Measurements from ENCODE around the gene HES1.
"Not testable (repeated sequence)": the region's sequence is repeated elsewhere in the genome, so short reads cannot be mapped to it uniquely, and the experiment has no call there.

The HES1 gene

GRCh38 chr3:194128919-194129295, 7.0 kb upstream of the HES1 start:
- not testable (repeated sequence) for DNase-seq

GRCh38 chr3:194129581-194130133, 6.3 kb upstream of the HES1 start:
- no peak for DNase-seq

GRCh38 chr3:194130188-194130587, 5.8 kb upstream of the HES1 start:
- DNase-seq: no peak

GRCh38 chr3:194130807-194131589, 5.0 kb upstream of the HES1 start:
- no peak for DNase-seq

GRCh38 chr3:194132465-194133286, 3.3 kb upstream of the HES1 start:
- DNase-seq: no peak

GRCh38 chr3:194133661-194134230, 2.2 kb upstream of the HES1 start:
- peak; percentile 79 for DNase-seq

GRCh38 chr3:194134231-194134756, 1.7 kb upstream of the HES1 start:
- peak; percentile 95 for DNase-seq

- peak; percentile 97 for DNase-seq
Observed at GRCh38 chr3:194134757-194135515, 1.0 kb upstream of the HES1 start.

- DNase-seq: no peak
Observed at GRCh38 chr3:194135516-194135805, 487 bp upstream of the HES1 start.

GRCh38 chr3:194136519-194137007, 615 bp downstream of the HES1 start:
- DNase-seq: no peak

- peak; percentile 73 for DNase-seq
Observed at GRCh38 chr3:194137008-194137505, 1.1 kb downstream of the HES1 start.

GRCh38 chr3:194137506-194138474, 1.8 kb downstream of the HES1 start:
- peak; percentile 71 for DNase-seq

- DNase-seq: no peak
Observed at GRCh38 chr3:194138732-194139070, 2.8 kb downstream of the HES1 start.

- no peak for DNase-seq
Observed at GRCh38 chr3:194139071-194139813, 3.3 kb downstream of the HES1 start.

GRCh38 chr3:194139814-194140391, 4.0 kb downstream of the HES1 start:
- DNase-seq: no peak

GRCh38 chr3:194140520-194141414, 4.8 kb downstream of the HES1 start:
- no peak for DNase-seq

- DNase-seq: peak; percentile 73
Observed at GRCh38 chr3:194141415-194142155, 5.6 kb downstream of the HES1 start.
